ENCODE measurements around the gene TOR1AIP1.

Gene TOR1AIP1

DNA sequence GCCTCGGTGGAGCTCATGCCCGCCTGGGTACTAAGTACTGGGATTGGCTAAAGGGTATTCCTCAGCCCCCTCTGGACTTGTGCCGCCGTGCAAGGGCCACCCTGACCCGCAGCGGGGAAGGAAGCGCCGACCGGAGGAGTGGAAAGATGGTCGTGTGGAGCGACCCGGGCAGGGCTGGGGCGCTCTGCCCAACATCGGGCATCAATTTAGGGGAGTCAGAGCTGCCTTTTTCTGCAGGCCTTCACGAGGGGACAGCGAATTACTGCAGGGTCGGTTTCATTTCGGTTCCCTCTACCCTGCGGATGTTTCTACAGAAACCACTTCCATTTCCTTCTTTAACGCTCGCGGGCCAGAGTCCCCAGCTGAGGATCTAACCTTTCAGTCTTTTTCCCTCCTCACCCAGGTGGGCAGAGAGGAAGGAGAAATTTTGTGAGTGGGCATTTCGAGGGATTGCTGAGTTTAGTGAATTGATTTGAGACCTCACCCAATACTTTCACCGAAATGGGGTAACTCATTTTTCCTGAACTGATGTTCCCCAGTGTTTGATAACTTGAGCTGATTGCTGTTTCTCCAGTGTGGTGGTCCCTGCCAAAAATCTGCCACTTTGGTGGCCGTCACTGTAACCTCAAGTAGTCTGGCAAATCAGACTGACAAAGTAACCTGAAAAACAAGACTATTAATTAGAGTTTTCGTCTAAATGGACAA, 1.1 kb downstream of the TOR1AIP1 start:
- DNase-seq, result peak in 1 of 2 experiments; percentile 92

DNA sequence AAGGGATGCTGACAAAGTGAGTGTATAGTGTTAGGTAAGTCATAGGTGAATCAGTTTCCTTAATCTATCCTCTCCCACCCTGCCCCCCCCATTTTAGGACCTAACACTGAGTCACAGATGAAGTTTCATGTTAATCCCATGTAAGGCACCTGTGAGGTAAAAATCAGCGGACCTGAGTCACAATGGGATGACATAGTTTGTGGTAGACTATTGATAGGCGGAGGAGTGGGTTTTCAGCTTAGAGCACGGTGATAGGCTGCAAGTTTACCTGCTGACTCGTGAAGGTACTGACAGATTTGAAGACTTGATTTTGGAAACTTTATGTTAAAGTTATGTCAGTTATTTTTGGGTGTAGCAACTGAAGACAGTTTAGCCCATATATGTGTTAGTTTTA, 1.7 kb downstream of the TOR1AIP1 start:
- DNase-seq, result peak; percentile 69 to 72

DNA sequence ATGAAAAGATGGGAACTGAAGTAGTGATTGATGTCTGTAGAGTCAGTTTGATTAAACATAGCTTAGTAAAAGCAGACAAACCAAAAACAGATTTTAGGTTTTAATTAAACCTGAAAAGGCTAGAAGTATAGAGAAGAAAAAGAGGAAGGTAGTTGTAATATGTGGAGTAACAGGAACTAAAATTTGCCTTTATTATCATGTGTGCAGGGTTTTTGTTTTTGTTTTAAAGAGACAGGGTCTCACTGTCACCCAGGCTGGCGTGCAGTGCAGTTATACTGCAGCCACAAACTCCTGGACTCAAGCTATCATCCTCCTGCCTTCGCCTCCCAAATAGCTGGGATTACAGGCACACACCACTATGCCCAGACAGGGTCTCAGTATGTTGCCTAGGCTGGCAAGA, 6.0 kb downstream of the TOR1AIP1 start:
- DNase-seq, result peak in 1 of 2 experiments; percentile 11

DNA sequence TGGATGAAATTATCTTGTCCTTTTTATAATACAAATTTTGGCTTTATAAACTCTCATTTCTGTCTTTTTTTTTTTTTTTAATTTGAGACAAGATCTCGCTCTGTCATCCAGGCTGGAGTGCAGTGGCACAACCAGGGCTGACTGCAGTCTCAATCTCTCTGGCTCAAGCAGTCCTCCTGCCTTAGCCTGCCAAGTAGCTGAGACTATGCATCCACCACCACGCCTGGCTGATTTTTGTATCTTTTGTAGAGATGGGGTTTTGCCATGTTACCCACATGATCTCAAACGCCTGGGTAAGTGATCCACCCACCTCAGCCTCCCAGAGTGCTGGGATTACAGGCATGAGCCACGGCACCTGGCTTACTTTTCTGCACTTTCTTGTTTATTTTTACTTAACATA, 7.5 kb downstream of the TOR1AIP1 start:
- DNase-seq, result no peak

DNA sequence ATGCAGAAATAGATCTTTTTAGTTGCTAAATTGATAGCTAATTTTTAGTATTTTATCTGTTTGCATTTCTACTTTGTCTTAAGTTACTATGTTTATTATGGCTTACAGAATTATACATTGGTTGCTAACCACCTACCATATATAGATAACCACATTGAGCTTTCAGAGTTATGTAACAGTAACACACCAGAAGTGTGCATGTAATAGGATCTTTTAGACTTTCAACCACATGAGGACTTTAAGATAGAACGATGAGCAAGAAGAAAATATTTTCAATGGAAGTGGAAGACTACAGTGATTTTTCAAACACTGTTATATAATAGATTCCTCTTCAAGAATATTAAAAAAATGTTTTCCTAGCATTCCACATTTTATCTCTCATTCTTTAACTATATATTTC, 28.8 kb downstream of the TOR1AIP1 start:
- no peak for DNase-seq

DNA sequence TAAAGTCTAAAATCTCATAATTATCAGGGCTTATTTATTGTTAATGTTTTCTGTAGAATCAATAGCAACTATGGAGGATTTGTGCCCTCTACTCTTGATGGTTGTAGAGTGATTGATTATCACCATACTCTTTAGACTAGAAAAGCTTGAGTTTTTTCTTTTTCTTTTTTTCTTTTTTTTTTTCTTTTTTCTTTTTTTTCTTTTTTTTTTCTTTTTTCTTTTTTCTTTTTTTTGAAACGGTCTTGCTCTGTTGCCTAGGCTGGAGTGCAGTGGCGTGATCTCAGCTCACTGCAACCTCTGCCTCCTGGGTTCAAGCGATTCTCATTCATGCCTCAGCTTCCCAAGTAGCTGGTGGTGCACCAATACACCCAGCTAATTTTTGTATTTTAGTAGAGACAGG, 29.7 kb downstream of the TOR1AIP1 start:
- DNase-seq, result no peak

DNA sequence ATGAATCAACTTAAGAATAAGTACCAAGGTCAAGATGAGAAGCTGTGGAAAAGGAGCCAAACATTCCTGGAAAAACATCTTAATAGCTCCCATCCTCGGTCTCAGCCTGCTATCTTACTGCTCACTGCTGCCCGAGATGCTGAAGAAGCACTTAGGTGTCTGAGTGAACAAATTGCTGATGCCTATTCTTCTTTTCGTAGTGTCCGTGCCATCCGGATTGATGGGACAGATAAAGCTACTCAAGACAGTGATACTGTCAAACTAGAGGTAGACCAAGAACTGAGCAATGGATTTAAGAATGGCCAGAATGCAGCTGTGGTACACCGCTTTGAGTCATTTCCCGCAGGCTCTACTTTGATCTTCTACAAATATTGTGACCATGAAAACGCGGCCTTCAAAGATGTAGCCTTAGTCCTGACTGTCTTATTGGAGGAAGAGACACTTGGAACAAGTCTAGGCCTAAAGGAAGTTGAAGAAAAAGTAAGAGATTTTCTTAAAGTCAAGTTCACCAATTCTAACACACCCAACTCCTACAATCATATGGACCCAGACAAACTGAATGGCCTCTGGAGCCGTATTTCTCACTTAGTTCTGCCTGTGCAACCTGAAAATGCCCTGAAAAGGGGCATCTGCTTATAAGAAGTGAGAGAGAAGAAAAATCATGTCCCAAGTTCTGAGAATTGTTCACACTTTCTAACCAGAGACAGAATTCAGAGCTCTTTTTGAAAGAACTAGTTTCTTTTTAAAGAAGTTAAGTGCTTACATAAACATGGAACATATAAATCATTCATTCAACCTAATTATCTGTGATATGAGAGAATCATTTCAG, 35.7 kb downstream of the TOR1AIP1 start:
- no peak for DNase-seq

DNA sequence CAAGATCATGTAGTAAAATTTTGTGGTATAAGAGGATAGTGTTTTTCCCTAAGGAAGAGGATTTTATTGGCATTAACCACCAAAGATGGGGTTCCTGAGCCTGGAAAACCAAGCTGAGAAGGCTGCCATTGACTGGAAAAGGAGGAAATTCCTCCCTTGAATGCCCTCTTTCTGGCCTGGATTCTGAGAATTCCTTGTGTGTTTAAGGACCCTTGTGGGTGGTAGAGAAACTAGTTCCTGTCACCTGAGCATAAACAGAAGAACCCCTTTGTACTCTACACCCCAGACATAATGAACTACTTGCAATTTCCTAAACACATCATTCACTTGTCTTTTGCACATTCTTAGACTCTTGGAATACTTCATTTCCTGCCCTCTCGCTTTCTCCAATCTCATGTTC, 39.4 kb downstream of the TOR1AIP1 start:
- DNase-seq, result no peak

DNA sequence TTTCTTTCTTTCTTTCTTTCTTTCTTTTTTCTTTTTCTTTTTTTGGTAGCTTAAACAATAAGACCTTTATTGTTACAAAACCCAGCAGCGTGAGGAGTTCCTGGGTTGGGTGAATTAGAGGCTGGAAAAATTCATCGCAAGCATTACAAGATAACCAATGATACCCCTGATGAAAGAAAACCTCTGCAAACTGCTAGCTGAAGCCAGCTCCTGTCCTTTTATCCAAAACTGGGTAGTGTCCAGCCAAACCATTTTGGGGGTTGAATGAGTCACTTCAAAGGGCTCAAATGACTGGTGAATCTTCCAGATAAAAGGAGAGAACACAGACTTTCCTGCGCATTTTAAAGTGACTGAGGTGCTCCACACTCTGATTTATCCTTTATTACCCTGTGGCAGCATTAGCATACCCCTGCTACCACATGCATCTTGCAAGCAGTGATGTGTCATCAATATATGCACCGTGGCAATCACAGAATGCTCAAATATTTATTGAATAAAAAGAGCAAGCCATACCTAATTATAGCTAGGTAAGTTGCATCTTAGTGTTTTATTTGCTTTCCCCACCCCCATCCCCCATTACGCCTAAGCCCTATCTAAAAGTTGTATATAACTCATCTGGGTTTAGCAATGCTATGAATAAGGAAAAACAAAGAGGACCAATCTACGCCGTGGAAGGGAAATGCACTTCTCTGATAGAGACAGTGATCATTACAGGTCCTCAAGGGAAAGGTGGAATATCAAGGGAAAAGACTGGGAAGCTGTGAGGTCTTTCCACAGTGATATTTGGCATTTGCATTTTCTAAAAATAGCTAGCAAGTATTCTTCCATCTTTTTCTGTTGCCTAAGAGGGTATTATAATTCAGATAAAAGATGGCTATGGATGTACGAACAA, 40.1 kb downstream of the TOR1AIP1 start:
- DNase-seq, result no peak

DNA sequence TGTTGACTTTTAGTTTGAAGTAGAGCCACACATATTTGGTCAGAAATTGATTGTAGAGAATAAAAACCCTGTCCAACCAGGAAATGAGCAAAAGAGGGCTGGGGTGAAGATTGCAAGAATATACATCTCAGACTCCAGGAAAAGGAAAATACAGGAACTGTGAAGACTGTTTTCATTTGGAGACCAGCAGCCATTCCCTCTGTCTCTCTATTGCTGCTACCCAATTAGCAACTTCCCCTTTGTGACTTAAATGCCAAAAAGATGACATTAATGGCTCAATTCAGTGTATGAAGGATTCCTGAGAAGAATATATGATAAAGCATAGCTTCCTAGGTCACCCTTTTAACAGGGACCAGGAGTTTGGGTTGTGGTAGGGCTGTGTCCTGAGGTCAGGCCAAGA, 40.9 kb downstream of the TOR1AIP1 start:
- DNase-seq, result no peak

DNA sequence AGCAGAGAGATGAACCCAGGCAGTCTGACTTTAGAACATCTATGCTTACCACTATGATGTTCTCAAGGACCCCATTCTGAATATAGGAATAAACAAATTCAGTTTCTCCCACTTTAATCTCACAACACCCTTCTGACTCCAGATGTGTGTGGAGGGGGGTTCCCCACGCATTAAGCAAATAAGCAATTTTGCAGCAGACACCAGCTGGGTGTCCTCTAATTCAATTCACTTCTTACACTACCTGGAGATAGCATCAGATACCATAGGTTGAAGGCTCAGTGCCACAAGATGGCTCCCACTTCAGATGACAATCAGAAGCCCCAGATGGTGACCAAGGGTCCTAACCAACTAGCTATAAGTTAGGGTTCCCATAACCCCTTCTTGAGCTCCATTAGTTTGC, 42.2 kb downstream of the TOR1AIP1 start:
- no peak for DNase-seq

DNA sequence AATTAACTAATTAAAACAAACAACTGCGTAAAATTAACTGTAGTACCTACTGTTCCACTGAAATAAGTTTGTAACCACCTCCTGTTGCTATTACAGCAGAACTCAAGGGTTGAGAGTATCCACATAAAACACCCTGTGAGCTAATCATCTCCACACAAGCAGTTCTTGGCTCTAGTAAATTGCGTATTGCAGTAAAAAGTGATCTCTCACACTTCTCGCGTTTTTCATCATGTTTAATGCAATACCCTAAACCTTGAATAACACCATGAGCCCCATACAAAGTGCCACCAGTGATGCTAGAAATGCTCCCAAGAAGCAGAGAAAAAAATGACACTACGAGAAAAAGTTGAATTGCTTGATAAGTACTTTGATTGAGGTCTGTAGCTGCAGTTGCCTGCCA, 43.2 kb downstream of the TOR1AIP1 start:
- DNase-seq, result no peak

DNA sequence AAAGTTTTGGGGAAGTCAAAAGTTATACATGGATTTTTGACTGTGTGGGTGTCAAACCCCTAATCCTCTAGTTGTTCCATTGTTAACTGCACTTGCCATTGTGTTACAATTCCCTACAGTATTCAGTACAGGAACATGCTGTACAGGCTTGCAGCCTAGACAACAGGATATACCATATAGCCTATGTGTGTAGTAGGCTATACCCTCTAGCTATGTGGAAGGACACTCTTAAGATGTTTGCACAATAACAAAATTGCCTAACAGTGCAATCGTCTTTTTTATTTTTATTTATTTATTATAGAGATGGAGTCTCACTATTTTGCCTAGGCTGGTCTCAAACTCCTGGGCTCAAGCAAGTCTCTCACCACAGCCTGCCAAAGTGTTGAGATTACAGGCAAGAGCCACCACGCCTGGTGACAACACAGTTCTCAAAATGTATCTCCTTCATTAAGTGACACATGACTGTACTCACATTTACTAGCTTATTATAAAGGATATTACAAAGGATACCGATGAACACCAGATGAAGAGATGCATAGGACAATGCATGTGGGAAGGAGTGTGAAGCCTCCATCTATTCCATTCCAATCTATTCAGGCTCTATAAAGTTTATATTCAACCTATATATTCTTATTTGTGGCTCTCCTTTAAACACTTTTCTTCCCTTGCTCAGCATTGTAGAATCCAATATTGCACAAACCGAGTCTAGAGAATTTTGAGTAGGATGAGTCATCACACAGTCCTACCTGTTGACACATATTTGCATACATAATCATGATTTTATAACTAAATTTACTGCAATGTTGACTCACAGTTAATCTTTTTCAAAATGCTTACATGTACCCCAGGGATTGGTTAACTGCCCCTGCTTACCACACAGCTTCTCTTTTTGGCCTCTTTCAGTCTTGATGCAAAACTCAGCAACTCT, 44.1 kb downstream of the TOR1AIP1 start:
- peak in 1 of 2 experiments; percentile 21 for DNase-seq

DNA sequence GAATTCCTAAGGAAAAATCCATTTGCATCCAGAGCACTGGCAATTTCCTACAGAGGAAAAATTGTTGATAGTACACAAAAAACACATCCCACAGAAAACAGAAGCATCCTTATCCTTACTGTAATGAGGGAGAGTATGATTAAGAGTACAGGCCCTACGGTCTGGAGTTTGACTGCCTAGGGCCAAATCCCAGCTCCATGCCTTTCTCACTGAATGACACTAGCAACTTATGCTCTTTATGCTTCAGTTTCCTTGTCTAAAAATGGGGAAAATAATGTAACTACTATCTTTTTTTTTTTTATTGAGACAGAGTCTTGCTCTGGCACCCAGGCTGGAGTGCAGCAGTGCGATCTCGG, 44.7 kb downstream of the TOR1AIP1 start:
- no peak for DNase-seq

DNA sequence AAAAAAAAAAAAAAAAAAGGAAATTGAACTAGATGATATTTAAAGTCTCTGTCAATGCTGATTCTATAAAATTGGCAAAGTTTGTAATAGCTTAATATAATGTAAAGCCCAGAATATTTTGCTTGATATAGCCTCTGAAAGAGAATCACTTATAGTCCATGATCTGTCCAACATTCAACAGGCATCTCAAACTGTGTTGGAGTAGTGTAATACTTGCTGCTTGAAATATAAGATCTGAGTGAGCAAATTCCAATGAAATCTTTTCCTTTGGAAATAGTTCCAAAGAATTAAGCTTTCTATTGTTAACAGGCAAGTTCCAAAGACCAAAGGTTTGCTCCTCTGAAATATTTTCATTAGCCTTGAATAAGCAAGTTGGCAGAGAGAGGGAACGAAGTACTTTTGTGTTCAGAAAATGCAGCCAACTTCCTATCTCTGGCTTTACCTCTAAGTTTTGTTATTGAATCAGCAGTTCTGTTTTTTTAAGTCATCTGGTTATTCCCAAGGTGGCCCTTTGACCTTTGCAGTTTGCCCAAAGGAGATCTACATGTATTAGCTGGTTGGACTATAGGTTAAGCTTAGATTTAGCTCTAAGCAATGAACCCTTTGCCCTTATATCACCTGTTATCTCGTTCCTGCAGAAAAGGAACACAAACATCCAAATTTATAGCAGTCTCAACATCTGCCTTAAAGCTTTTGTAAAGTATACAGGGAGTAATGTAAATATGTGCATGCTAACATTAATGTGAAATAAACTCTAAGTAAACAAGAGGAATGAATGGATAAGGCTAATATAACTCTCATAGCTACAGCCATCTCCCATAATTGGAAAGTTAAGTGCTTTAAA, 48.1 kb downstream of the TOR1AIP1 start:
- no peak for DNase-seq

DNA sequence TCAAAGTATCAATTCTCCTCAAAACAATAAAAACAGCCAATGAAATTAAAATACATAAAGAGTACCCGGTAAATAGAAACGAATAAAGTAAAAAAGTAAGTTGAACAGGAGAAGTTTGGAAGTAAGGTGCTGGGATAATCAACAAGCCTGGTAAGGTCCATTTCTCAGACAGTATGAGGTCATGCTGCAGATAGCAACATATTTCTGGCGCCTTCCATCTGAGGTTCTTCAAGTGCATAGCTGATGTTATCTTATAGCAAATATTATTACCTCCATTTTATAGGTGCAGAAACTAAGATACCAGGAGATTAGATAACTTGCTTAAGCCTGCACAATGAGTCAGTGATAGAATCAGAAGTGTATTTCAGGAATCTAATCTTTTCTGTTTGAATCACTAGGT, 48.8 kb downstream of the TOR1AIP1 start:
- no peak for DNase-seq

DNA sequence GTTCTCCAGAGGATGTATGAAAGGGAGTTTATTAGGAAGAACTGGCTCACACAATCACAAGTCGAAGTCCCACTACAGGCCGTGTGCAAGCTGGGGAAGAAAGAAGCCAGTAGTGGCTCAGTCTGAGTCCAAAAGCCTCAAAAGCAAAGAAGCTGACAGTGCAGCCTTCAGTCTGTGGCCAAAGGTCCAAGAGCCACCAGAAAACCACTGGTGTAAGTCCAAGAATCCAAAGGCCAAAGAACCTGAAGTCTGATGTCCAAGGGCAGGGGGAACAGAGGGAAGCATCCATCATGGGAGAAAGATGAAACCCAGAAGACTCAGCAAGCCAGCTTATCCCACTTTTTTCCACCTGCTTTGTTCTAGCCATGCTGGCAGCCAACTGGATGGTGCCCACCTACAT, 51.1 kb downstream of the TOR1AIP1 start:
- DNase-seq, result no peak

DNA sequence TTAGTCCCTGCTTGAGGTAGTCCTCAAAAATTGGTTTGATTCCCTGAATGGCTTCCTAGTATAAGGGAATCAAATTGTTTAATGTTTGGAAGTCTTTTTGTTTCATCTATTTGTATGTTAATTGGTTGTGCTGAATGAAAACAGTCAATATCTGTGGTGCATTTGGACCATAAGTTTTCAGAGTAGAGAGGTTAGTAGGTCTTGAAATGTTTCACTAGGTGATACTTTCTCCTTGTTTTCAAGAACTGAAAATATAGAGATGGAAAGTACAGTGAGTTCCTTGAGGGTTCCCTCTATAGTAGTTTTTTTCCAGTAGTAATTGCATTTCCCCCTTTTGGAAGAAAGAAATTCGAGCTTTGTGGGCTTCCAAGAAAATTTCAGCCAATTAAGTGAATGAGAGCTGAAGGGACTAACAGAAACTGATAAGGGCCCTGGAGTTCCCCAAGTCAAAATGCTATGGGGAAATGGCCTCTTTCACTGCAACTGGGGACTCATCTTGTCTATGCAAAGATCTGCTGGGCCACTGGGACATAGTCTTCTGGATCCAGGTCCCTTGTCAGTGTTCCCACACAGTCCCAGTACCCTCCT, 53.9 kb downstream of the TOR1AIP1 start:
- DNase-seq, result no peak

DNA sequence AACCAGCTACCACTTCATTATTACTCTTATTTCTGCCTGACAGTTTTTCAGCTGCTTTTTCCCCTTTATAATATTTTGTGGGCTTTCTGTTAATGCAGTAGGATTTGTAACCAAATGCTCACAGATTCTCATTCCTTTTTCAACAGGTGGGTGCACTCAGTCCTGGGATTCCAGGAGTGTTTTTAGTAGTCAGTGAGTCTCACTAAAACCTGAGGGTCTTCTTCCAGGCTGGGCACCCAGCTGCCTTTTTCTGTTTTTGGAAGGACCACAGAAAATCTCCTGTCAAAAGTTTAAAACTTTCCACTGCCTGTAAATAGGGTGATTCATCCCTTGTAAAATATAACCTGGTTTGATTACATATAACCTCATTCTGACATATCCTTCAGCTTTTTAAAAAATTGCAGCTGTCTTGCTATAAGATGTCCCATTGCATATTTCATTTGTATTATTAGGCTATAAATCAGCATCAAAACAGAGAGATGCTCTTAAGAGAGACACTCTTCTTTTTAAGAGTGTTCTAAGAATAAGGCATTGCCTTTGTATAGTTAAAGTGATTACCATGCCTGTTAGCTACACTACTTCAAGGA, 55.7 kb downstream of the TOR1AIP1 start:
- no peak for DNase-seq

DNA sequence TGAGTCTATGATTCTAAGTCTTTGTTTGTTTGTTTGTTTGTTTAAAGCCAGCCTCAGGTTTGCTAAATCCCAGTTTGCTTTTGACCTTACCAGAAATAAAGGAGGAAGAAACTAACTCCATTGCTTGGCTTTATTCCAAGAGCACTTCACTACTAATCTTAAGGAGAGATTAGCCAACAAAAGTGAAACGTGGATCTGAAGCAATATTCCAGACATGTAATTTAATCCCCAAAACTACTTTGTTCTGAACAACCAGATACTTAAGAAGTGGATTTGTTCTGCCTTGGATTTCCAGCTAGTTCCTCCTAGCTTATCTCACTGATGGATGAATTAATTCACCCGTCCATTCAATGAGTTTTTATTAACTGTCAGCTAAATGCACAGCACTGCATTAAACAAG, 56.7 kb downstream of the TOR1AIP1 start:
- no peak for DNase-seq

DNA sequence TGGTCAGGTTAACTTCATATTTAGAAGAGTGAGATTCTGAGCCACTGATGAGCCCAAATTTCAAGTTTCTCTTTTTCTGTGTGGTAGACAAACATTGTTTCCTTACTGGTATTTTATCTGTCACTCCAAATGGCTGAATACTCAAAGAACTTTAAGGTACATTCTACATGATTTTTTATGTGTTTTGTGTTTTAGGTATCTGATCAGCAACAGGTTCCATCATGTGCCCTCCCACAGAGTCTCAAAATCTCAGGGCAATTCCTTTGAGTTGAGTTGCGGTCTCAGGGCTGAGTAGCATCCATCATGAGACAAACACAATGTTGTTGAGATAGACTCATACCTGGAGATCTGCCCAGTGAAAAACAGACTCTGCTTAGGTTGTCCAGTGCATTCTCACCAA, 57.9 kb downstream of the TOR1AIP1 start:
- no peak for DNase-seq
